Erythroblast (primary cell): ENCODE measurements around the gene PMM2.

Source experiments
- GATA1 ChIP-seq: IDR thresholded peaks from 2 replicates; pipeline ENCODE4 v1.6.1; 2011; ENCODE audit warnings: low read depth, mild to moderate bottlenecking, control low read depth, low read length, moderate library complexity
- POLR2A ChIP-seq: IDR thresholded peaks from 2 replicates; pipeline ENCODE4 v1.6.1; 2011; ENCODE audit warnings: mild to moderate bottlenecking, low read length

DNA sequence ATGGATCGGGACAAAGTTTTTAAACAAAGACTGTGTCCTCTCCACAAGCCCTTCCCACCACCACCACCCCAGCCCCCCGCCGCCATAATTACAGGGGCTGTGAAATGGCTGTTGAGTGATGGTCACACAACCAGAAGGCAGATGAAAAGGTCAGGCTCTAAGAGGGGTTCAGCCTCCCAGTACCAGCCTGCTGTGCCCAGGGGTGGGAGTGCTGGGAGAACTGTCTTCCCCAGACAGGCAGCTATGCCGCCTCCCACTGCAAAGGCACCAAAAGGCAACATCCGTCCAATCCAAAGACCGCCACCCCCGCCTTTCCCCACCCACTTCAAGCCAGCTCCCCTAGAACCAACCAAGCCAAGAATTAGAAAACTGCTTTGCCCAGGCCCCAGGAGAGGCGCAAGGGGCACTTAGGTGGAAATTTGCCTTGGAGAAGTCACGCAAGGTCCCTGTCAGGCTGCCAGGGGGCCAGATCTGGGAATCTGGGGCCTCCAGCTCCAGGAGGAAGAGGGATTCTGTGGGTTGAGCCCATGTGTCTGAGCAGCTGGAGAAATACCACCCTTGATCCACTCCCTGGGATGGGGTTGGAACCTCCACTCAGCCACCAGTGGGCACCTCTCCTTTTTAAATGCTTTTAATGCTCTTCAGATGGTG is 56.8 kb downstream of the PMM2 start:
- no peak for TF ChIP-seq POLR2A
- no peak for TF ChIP-seq GATA1
